Stimulated activated CD4-positive, alpha-beta T cell treated with anti-CD3 and anti-CD28 coated beads, TNF-alpha, amount 100 ng/mL, for 48 hours (primary cell): ENCODE measurements around the gene PEAK1.

Source experiments
- DNase-seq, 3 donors: peaks; one replicate each; pipeline ENCODE4 v3.0.0-alpha.2; 2020; ENCODE audit warnings: low read depth in 3 of 3

PEAK1 gene, protein sequence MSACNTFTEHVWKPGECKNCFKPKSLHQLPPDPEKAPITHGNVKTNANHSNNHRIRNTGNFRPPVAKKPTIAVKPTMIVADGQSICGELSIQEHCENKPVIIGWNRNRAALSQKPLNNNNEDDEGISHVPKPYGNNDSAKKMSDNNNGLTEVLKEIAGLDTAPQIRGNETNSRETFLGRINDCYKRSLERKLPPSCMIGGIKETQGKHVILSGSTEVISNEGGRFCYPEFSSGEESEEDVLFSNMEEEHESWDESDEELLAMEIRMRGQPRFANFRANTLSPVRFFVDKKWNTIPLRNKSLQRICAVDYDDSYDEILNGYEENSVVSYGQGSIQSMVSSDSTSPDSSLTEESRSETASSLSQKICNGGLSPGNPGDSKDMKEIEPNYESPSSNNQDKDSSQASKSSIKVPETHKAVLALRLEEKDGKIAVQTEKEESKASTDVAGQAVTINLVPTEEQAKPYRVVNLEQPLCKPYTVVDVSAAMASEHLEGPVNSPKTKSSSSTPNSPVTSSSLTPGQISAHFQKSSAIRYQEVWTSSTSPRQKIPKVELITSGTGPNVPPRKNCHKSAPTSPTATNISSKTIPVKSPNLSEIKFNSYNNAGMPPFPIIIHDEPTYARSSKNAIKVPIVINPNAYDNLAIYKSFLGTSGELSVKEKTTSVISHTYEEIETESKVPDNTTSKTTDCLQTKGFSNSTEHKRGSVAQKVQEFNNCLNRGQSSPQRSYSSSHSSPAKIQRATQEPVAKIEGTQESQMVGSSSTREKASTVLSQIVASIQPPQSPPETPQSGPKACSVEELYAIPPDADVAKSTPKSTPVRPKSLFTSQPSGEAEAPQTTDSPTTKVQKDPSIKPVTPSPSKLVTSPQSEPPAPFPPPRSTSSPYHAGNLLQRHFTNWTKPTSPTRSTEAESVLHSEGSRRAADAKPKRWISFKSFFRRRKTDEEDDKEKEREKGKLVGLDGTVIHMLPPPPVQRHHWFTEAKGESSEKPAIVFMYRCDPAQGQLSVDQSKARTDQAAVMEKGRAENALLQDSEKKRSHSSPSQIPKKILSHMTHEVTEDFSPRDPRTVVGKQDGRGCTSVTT (N-terminal part only)

DNA sequence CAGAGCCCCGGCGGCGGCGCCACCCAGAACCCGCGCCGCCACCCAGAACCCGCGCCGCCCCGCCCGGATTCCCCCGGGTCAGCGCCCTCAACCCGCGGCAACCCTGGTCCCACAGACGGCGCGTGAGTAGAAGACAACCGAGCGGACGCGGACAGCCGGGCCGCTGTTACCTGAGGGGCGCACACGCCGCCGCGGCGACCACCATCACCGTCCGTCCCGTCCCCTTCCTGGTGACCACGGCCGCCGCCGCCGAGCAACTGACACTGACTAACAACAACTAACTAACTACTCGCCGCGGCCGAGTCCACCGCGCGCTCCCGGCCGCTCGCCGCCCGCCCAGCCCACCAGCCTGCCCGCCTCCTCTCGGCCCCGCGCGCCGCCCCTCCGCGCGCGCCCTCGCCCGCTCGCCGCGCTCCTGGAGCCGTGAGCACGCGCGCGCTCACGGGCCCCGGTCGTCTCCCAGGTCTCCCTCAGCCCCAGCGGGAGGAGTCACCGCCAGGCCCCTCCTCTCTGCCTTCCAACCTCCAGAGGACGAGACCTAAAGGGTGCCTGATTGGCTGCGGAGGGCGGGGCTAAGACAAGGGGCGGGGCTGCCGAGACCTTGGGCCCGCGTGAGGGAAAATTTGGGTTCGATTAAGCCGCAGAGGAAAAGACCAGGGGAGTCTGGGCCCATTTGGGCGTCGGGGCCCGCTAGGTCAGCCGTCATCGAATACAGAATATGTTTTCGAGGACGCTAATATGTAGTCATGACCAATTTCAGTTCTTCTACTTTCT lies at the start of gene PEAK1:
Gene PEAK1, minus strand, starts transcription at position 269 of the 774 bp plus-strand sequence. CDS start 238,178 bp downstream, outside the sequence.
- peak; percentile 98 to 100 (median 99) for DNase-seq

DNA sequence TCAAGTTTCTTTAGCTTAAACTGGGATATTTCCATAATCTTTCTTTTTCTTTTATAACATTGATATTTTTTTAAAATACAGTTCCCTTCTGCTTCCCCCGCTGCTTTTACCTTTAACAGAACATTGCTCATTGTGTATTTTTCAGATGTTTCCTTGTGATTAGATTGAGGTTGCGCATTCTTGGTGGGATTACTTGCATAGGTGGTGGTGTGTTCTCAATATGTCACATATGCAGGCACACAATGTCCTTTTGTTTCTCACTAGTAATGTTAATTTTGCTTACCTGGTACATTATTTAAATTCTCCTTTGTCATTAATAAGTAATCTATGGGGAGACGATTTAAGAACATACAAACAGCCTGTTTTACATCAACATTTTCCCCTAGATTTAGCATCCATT lies 49.0 kb upstream of the PEAK1 start:
- no peak for DNase-seq

DNA sequence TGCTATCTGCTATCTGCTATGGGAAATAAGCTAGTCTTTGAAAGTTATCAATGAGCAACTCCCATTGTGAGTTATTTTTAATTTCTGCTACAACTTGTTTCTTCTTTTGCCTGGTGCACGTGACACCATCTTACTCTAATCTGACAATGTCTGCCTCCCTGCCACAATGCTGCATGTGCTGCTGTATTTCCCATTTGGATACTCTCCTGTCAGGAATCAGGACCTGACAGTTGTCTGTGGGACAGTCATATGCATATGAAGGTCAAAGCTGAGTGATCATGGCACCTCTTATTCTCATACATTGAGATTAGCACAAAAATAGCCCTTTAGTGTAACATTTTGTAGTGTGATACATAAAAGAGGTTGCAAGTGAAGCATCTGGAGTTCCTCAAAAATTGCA lies 46.6 kb upstream of the PEAK1 start:
- DNase-seq, result no peak

DNA sequence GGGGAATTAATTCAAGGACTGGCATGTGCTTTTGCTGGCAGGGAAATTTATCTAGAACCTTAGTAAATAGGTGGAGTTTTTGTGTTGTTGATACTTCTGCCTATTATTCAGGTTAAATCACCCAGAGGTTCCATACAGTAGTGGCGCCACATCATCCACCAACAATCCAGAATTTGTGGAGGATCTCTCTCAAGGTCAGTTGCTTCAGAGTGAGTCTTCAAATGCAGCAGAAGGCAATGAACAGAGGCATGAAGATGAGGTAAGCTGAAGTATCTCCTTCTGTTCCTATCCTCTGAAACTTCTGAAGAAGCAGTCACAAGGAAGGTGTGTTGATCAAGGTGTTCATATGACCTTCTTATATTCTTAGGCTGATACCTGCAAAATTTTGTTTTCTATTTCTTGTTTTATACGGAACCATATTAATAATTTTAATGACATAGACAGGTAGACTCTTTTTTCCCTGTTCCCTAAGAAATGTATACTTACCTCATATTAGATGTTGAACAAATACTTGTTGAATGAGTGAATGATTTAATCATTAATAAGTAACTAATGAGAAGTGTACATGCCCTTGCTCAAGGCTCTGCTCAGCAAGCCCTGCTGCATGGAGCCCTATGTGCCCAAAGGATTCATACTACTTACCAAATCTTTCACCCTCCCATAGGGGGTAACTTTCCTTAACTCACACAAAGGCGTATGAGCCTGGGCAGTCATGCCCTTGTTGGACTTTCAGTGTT lies 44.4 kb upstream of the PEAK1 start:
- DNase-seq, result no peak

DNA sequence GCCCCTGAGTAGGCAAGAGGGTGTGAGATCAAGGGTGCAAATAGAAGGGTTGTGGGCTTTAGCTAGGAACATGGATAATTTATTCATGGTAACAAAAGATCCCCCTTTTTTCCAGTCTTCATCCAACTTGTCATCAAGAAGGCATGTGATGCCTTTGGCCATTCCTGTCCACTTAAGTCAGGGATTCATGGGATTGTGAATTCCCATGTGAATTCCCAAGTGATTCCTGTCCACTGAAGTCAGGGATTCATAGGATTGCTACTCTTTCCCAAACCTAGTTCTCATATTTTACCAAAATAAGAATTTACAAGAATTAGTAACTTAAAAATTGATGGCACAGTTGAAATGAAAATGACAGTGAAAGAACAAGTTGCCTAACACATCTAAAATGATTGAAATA lies 41.6 kb upstream of the PEAK1 start:
- no peak for DNase-seq

DNA sequence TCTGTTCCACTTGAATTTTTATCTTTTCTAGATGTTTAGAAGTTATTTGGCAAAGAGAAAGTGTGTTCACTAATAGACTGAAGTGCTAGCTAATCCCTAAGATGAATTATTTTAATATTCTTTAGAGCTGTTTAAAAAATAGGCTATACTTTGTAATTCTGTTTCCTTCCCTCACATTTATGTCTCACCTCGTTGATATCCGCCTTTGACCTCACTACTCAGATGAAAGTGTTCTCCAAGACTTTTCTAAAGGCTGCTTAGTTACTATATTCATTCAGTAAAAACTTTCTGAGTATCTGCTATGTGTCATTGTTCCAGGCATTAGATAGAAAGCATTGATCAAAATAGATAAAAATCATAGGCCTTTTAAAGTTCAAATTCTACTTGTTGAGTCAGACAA lies 39.1 kb upstream of the PEAK1 start:
- DNase-seq, result no peak

DNA sequence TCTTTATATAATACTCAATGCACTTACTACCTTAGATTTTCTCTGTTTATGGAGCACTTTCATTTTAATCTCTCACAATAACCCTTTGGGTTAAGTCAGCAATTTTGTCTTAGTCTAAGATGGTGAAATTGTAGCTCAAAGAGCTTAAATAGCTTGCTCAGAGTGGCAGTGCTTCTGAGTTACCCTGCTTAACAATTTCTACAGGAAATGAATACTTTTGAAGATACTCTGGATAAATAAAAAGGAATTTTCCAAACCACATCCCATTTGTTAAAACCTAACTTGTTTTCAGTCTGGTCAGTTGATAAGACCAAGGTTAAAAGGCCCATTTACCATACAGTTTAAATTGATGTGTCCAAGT lies 38.0 kb upstream of the PEAK1 start:
- no peak for DNase-seq

DNA sequence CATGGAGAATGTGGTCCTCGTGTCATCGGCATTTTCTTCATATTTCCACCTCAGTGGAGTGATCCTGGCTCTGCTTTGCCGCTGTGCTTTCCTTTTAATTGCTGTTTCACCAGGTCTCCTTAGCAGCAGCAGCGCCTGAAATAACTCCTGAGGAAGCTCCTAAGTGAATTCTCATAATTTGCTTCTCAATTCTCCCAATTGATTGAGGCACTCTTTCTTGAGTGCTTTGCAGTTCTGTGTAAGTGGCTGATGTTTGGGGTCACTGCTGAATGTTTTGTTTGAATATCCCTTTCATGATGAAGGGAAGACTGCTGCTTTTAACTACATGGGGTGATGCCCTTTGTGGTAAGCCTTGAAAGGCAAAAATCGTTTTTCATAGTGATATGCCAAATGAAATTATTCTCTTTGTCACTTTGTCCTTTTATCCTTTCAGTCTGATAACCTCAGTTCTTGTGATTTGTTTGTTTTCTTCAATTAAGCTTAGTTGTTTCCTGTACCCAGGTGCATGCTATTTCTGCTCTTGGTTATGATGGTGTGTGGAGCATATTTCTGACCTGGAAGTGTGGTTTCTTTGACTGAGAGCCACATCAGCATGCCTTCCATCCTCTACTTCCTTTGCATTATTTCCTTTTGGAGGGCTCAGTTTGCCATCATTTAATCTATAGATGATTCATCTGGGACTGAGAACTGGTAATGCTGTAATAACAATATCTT lies 37.4 kb upstream of the PEAK1 start:
- DNase-seq, result no peak

DNA sequence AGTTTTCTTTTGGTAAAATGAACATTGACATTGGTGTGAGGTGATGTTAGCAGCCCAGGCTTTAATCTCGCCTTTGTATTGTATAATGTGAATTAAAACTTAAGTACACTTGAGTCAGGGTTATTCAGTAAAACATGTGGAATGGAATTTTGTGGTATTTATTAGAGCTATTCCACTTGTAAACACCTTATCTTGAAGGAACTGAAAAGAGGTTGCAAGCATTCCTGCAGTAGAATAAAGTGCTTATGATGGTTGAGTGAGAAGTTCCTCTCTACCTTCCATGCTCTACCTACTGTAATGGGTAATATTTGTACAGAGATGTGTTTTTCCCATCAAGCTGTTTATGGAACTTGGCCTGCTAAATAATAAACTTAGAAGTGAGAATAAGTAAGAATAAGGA lies 36.8 kb upstream of the PEAK1 start:
- no peak for DNase-seq

DNA sequence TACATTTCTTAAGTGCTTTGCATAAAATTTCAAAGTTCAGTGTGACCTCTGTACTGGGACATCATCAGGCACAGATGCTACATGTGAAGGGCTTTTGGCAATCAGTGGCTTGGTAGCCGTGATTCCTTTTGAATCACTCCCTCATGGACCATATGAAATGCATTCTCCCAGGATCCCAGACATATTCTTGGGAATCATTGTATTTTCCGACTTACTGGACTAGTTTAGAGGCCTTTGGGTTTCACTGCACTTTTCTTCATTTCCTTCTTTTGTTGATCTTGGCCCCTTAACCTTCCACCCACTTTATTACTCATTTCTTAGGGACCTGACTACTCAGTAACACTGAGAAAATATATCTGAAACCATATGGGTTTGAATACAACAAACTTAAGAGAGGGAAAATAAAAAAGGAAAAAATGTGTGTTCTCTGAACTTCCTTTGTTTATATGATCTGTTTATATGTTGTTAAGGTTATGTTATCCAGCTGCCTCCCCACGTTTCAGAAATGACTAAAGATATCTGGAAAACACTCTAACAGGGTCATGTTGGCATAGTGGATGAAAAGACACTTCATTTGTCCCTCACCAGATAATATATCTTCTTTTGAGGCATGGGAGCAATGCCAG lies 35.9 kb upstream of the PEAK1 start:
- DNase-seq, result no peak

DNA sequence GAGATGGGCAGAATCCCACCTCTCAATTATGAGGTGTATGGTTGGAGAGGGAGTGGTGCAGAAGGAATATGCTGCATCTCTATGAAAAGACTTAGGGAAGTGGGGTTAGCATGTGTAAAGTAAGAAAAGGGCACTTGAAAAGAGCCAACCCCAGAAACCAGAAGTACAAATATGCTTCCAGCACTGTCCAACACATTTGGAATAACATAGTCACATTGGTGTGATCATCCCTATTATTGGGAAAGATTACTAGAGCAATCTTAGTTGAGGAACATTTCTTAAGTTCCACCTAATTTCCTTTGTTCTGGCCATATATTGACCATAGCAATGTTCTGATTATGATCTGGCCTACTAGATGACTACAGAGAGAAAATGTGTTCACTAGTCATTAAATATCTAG lies 35.0 kb upstream of the PEAK1 start:
- no peak for DNase-seq

DNA sequence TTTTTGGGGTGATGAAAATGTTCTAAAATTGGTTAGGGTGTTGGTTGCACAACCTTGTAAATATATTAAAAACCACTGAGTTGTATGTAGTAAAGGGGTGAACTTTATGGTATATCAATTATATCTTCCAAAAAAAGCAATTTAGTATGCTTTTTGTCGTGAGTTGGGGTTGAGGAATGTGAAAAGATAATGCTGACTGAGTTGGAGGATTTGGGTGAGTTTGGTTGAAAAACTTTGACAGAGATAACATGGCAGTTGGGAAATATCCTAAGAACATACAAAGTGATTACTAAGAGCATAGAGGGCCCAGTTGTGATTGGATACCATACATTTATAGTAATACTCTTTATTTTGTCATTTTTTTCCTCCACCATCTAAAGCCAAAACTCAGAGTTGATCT lies 34.4 kb upstream of the PEAK1 start:
- no peak for DNase-seq

DNA sequence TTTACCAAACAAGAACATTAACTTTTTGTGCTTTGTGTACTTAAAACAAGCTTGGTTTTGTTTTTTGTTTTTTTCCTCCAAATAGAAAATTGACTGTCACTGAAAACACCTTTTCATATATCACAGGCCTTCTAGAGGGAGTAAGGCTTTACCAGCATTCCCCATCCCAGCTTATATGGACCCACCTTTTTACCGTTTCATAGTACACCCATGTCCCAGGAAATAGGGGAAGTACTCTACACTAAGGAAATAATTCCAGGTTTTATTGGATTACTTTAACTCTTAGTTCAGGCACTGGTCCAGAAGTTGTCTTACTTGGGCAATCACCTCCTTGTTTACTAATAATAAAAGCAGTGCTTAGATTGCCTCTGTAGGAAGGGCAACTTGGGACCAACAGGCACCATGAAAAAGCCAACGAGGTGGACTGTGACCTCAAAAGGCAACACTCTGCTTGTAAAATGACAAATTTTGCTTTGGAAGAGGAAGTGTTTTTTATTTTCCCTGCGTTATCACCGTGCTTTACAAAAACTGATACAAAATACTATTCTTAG lies 27.0 kb upstream of the PEAK1 start:
- DNase-seq, result no peak

DNA sequence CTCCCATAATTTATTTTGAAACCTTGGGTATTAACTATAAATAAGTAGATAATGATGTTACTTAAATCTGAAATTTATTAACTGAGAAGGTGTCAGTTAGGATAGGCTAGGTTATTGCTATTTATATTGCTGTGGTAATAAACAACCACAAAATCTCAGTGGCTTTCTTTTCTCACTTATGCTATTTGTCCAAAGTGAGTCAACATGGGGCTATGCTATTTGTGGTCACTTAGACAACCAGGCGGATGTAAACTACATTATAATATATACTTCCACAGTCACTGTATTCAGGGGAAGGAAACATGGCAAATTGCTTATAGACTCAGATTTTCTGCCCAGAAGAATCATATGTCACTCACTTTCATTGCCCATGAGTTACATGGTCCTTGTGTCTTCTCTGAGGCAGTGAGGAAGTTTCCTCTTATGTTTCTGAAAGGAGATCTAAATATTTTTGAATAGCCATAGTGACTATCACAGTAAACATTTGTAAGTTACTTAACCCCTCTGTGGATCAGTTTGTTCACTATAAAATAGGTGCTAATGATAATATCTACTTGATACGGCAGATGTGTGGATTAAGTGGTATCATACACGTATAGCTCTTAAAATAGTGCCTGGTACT lies 20.6 kb upstream of the PEAK1 start:
- DNase-seq, result no peak

DNA sequence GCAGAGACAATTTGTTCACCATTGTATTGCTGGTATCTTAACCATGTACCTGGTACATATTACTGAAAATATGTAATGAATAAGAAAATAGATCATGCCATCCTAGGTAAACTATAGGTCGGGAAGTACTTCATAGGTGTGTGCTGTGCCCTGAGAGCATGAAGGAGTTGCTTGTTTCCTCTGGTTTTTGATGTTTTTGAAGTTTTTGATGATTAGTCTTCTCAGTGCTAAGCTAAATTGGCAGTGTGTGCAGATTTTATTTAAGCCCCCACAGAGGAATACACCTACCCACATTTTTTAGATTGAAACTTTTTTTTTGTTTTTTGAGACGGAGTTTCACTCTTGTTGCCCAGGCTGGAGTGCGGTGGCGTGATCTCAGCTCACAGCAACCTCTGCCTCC lies 17.4 kb upstream of the PEAK1 start:
- DNase-seq, result no peak

DNA sequence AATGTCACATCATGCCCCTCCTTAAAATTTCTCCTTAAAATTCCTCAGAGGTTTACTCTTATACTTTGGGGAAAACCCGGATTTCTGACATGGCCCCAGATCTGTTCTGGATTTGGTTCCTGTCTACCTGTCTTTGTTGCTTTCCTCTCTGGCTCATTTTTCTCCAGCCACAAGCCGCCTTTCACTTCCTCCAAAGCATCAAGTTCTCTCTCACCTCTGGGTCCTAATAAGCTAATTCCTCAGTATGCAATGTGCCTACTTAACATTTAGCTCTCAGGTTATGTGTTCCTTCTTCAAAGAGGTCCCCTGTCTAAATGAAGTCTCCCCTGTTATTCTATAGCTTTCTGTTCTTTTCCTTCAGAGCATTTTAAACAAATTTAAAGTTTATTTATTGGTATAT lies 16.9 kb upstream of the PEAK1 start:
- DNase-seq, result no peak

DNA sequence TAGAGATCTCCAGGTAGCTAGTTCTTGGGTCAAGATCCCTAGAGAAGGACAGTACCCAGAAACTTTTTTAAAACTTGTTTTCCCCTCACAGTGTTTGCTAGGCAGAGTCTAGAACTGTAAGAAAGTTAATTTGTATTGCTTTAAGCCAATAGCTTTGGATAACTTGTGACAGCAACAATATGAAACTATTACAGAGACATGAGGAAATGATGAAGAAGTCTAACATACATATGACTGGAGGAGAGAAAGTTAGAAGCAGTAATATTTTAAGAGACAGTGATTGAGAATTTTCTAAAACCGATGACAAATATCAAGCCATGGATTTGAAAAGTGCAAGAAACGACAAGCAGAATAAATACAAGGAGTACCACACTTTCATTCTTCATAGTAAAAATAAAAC lies 10.7 kb upstream of the PEAK1 start:
- DNase-seq, result no peak

DNA sequence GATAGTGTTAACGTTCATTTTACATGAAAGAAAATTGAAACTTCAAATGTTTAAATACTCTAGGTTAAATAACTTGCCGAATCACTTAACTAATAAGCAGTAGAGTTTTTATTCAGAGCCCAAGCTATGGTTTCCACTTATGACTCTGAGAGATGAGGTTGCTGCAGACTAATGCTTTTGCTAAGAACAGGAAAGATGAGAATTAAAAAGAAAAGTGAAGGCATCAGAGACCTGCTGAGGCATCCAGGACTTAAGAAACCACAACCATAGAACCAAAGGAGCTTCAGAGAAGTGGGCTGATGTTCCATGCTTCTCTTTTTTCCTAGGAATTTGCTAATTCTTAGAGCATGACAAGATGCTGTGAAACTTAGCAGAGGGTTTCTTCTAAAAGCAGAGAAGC lies 10.3 kb upstream of the PEAK1 start:
- DNase-seq, result no peak

DNA sequence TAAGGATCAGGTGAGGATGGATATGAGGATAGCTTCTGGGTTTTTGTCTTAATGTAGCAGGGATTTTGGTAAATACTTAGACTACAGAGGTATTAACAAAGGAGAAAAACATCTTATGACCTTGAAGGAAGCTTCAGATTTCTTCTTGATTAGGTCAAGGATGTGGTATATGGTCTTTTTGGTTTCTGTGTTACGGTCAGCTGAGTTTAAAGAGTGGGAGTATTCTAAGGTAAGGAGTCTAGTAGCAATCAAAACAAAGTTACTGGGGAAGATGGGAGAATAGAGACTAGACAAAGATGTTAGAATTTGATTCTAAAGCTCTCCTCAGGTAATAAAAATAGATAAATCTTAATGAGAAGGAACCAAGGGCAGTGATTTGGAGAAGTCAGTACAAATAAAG lies 7.0 kb upstream of the PEAK1 start:
- no peak for DNase-seq
